ENCODE data around the gene ADGRF4.

DNA sequence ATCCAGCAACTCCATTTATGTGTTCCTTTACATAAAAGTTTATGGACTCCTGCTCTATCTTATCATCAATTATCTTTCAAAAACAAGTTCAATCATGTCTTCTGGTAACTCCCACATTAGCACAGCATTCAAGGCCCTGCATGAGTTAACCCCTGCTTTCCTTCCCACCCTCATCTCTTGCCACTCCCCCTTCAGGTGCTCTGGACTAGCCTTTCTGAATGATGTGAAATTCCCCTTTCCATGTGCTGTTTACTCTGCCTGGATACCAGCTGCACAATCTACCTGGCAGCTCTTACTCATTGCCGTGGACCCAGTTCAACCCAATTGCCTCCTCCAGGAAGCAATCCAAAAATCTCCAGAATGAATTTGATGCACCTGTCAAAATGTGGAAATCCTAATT lies 11.9 kb downstream of the ADGRF4 start:
- TF ChIP-seq, protein P1, sequence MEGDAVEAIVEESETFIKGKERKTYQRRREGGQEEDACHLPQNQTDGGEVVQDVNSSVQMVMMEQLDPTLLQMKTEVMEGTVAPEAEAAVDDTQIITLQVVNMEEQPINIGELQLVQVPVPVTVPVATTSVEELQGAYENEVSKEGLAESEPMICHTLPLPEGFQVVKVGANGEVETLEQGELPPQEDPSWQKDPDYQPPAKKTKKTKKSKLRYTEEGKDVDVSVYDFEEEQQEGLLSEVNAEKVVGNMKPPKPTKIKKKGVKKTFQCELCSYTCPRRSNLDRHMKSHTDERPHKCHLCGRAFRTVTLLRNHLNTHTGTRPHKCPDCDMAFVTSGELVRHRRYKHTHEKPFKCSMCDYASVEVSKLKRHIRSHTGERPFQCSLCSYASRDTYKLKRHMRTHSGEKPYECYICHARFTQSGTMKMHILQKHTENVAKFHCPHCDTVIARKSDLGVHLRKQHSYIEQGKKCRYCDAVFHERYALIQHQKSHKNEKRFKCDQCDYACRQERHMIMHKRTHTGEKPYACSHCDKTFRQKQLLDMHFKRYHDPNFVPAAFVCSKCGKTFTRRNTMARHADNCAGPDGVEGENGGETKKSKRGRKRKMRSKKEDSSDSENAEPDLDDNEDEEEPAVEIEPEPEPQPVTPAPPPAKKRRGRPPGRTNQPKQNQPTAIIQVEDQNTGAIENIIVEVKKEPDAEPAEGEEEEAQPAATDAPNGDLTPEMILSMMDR (IDR thresholded peaks at IDR 0.05; ENCODE audit: insufficient read depth, low read depth, low read length): no peak
- TF ChIP-seq EZH2 (IDR thresholded peaks at IDR 0.05; ENCODE audit: insufficient read depth, low read length): no peak
